ENCODE measurements around the gene LRRK2. TPM values are rescaled to one million over a fixed set of nuclear protein-coding genes. Genes with fewer than 3 reads are reported as not detected.

The LRRK2 gene
- total and polyA plus RNA-seq, 2 of the 8 experiments (the other 6 are each of a cell fraction or from before 2014, with no cell fraction given), result 0.06 to 0.13 TPM

- TF ChIP-seq NANOG (IDR thresholded peaks at IDR 0.05; ENCODE audit: insufficient read depth, low read depth, low read length, poor library complexity, severe bottlenecking) (no peak), MAX (IDR thresholded peaks at IDR 0.05) (no peak)
Measured at GRCh38 chr12:40215982-40216381, 8.8 kb upstream of the LRRK2 start (continued).
